Smooth muscle cell (in vitro differentiated cells): Measurements from ENCODE around the gene ATP8B3. TPM values are rescaled to one million over a fixed set of nuclear protein-coding genes. Genes with fewer than 3 reads are reported as not detected.
A peak's percentile ranks its signal among the peaks of the same experiment; 100 is the strongest.

Experiments
- DNase-seq: peaks from one replicate; lab custom pipeline; 2025; ENCODE audit not compliant: unreplicated experiment; lab: John Stamatoyannopoulos, UW
- H2AFZ ChIP-seq: fragments of 200-600 bp; sonication (generic); 2 replicates; pipeline ENCODE4 v1.6.0; 2016; ENCODE audit warnings: antibody characterized with exemption, low read depth, mild to moderate bottlenecking
- H3F3A ChIP-seq: fragments of 200-600 bp; sonication (generic); 2 replicates; pipeline ENCODE4 v1.6.0; 2017; ENCODE audit warnings: antibody characterized with exemption, low read depth
- H3K27ac ChIP-seq: fragments of 200-600 bp; sonication (generic); 2 replicates; pipeline ENCODE4 v1.5.1; 2016; ENCODE audit warnings: low read depth, mild to moderate bottlenecking
- H3K27me3 ChIP-seq: fragments of 200-600 bp; sonication (generic); 2 replicates; pipeline ENCODE4 v1.6.1; 2016; ENCODE audit warnings: low read depth, mild to moderate bottlenecking
- H3K36me3 ChIP-seq: fragments of 200-600 bp; sonication (generic); 2 replicates; pipeline ENCODE4 v1.5.1; 2016; ENCODE audit warnings: low read depth
- H3K4me1 ChIP-seq: fragments of 200-600 bp; sonication (generic); 2 replicates; pipeline ENCODE4 v1.5.1; 2016; ENCODE audit warnings: low read depth
- H3K4me2 ChIP-seq: fragments of 200-600 bp; sonication (generic); 2 replicates; pipeline ENCODE4 v1.6.0; 2016; ENCODE audit warnings: mild to moderate bottlenecking
- H3K4me3 ChIP-seq: fragments of 200-600 bp; sonication (generic); 2 replicates; pipeline ENCODE4 v1.5.1; 2016; ENCODE audit warnings: mild to moderate bottlenecking
- H3K79me2 ChIP-seq: fragments of 200-600 bp; sonication (generic); 2 replicates; pipeline ENCODE4 v1.6.0; 2016; ENCODE audit warnings: low read depth, mild to moderate bottlenecking
- H3K9ac ChIP-seq: fragments of 200-600 bp; sonication (generic); 2 replicates; pipeline ENCODE4 v1.6.0; 2016; ENCODE audit warnings: low read depth
- H3K9me3 ChIP-seq: fragments of 200-600 bp; sonication (generic); replicated peaks from 2 replicates; pipeline ENCODE4 v1.5.1; 2016; ENCODE audit warnings: low read depth
- H4K20me1 ChIP-seq: fragments of 200-600 bp; sonication (generic); 2 replicates; pipeline ENCODE4 v1.6.0; 2016; ENCODE audit warnings: low read depth
- CTCF ChIP-seq: fragments of 200-600 bp; sonication (generic); IDR thresholded peaks from 2 replicates; pipeline ENCODE4 v1.5.1; 2017; ENCODE audit warnings: borderline replicate concordance, mild to moderate bottlenecking, antibody characterized with exemption; ENCODE audit not compliant: insufficient read depth, poor library complexity, severe bottlenecking
- WGBS: methylation state at CpG from one replicate; pipeline ENCODE4 v1.1.7; 2016; ENCODE audit warnings: low lambda C conversion rate; 5-methylcytosine and 5-hydroxymethylcytosine counted together
- polyA plus RNA-seq: library from polyadenylated mRNA; unstranded; fragments of >200 nt; fragmentation: Nextera tagmentation; extraction: Ambion mirVana; gene quantifications from 2 replicates; pipeline ENCODE4 v1.2.1, GENCODE V29; 2016
- total RNA-seq: library from RNA; depleted of rRNA; stranded (reverse); fragments of >200 nt; gene quantifications from 2 replicates; pipeline ENCODE4 v1.2.3, GENCODE V29; 2014

The ATP8B3 gene
- total and polyA plus RNA-seq, 2 experiments from 2014 or later, result 2.8 to 3.9 TPM

GRCh38 chr19:1769645-1769985, 42.5 kb downstream of the ATP8B3 start:
- no peak for TF ChIP-seq CTCF
- Histone ChIP-seq H3K4me3 (no peak overlapping the region), H3K4me1 (no peaks in the 10 kb centered on the region), H3K79me2 (no peaks in the 10 kb centered on the region), H4K20me1 (no peaks in the 10 kb centered on the region), H3K27ac (no peak overlapping the region), H3K36me3 (no peaks in the 10 kb centered on the region), H3K4me2 (no peak overlapping the region), H3K27me3 (peaks cover 74% of the 10 kb centered on the region), H3K9ac (no peak overlapping the region), H3F3A (no peaks in the 10 kb centered on the region), H2AFZ (no peak overlapping the region), H3K9me3 (no peaks in the 10 kb centered on the region)
- WGBS, result 34% methylated on average over 12 of the region's 12 CpGs
- DNase-seq, result no peak

- H3K4me3 ChIP-seq, result no peak overlapping the region
- no peaks in the 10 kb centered on the region for H3K79me2 ChIP-seq
- no peaks in the 10 kb centered on the region for H3K4me1 ChIP-seq
- 89% methylated on average over 7 of the region's 9 CpGs for WGBS
- no peak for DNase-seq
- no peaks in the 10 kb centered on the region for H3K9me3 ChIP-seq
- H4K20me1 ChIP-seq, result no peaks in the 10 kb centered on the region
- H3K9ac ChIP-seq, result no peak overlapping the region
- H3K36me3 ChIP-seq, result no peaks in the 10 kb centered on the region
- peaks cover 74% of the 10 kb centered on the region for H3K27me3 ChIP-seq
- H3K4me2 ChIP-seq, result no peak overlapping the region
- no peak overlapping the region for H3K27ac ChIP-seq
- no peaks in the 10 kb centered on the region for H3F3A ChIP-seq
- no peak for TF ChIP-seq CTCF
- H2AFZ ChIP-seq, result no peak overlapping the region
Observed at GRCh38 chr19:1768918-1769644, 43.0 kb downstream of the ATP8B3 start.

GRCh38 chr19:1768248-1768647, 43.8 kb downstream of the ATP8B3 start:
- Histone ChIP-seq H3F3A (no peaks in the 10 kb centered on the region), H3K9me3 (no peaks in the 10 kb centered on the region), H3K36me3 (no peaks in the 10 kb centered on the region), H4K20me1 (no peaks in the 10 kb centered on the region), H3K4me3 (no peak overlapping the region), H3K79me2 (no peaks in the 10 kb centered on the region), H3K4me2 (no peak overlapping the region), H3K4me1 (no peaks in the 10 kb centered on the region), H2AFZ (no peak overlapping the region), H3K27me3 (peaks cover 74% of the 10 kb centered on the region), H3K27ac (no peak overlapping the region), H3K9ac (no peak overlapping the region)
- 31% methylated on average over 8 of the region's 13 CpGs for WGBS
- TF ChIP-seq CTCF, result peak; percentile 28
- DNase-seq, result no peak

- Histone ChIP-seq H3K36me3 (no peaks in the 10 kb centered on the region), H3K4me3 (no peak overlapping the region), H3K27me3 (peaks cover 75% of the 10 kb centered on the region), H4K20me1 (no peaks in the 10 kb centered on the region), H3K9ac (no peak overlapping the region), H3K9me3 (no peaks in the 10 kb centered on the region), H3K4me1 (no peaks in the 10 kb centered on the region), H3F3A (no peaks in the 10 kb centered on the region), H3K4me2 (no peak overlapping the region), H3K27ac (no peak overlapping the region), H2AFZ (no peak overlapping the region), H3K79me2 (no peaks in the 10 kb centered on the region)
- DNase-seq, result peak; percentile 16
- TF ChIP-seq CTCF, result peak; percentile 92
- 18% methylated on average over 12 of the region's 21 CpGs for WGBS
Observed at GRCh38 chr19:1767464-1767933, 44.6 kb downstream of the ATP8B3 start.
